ENCODE data around the gene RRP1. TPM values are rescaled to one million over a fixed set of nuclear protein-coding genes. Genes with fewer than 3 reads are reported as not detected.

The RRP1 gene
- total RNA-seq, 1 experiment from 2014 or later = 76.4 TPM

DNA sequence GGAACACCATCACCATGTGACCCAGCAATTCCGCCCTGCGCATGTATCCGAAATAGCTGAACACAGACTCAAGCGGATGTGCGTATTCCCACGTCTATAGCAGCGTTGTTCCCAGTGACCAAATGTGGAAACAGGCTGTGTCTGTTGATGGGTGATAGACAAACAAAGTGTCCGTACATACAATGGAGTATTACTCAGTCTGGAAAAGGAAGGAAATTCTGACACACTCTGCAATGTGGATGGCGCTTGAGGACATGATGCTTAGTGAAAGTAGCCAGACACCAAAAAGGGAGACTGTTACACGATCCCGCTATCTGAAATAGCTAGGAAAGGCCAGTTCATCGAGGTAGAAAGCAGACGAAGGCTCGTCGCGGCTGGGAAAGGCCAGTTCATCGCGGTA is 44.7 kb upstream of the RRP1 start:
- Histone ChIP-seq H4K20me1 (ENCODE audit: low read length) (0 out of 2 replicates have a peak, but pooled peaks cover 4% of the 10 kb centered on the region), H3K9ac (ENCODE audit: low read length) (no peak overlapping the region), H3K36me3 (ENCODE audit: low read depth, low read length) (peaks cover 46% of the 10 kb centered on the region), H2AFZ (ENCODE audit: low read length) (no peak overlapping the region), H3K79me2 (ENCODE audit: low read length) (0 out of 2 replicates have a peak, but pooled peaks cover 7% of the 10 kb centered on the region), H3K4me1 (ENCODE audit: insufficient read depth, low read length) (no peaks in the 10 kb centered on the region), H3K9me3 (ENCODE audit: low read length) (no peaks in the 10 kb centered on the region), H3K27me3 (ENCODE audit: low read length) (no peaks in the 10 kb centered on the region), H3K4me2 (ENCODE audit: low read length) (no peak overlapping the region), H3K27ac (ENCODE audit: low read length) (no peak overlapping the region), H3F3A (ENCODE audit: low read length, unreplicated experiment) (no peaks in the 10 kb centered on the region), H3K9me2 (replicated peaks; ENCODE audit: low read length) (no peaks in the 10 kb centered on the region), H3K4me3 (ENCODE audit: low read length) (no peak overlapping the region)
- BruUV-seq (replicated peaks) = TSS peak; percentile 25
- DNase-seq = no peak
- ATAC-seq = no peak
- intact Hi-C loops (cut with micrococcal nuclease) = no loop called here
- TF ChIP-seq, protein P1, sequence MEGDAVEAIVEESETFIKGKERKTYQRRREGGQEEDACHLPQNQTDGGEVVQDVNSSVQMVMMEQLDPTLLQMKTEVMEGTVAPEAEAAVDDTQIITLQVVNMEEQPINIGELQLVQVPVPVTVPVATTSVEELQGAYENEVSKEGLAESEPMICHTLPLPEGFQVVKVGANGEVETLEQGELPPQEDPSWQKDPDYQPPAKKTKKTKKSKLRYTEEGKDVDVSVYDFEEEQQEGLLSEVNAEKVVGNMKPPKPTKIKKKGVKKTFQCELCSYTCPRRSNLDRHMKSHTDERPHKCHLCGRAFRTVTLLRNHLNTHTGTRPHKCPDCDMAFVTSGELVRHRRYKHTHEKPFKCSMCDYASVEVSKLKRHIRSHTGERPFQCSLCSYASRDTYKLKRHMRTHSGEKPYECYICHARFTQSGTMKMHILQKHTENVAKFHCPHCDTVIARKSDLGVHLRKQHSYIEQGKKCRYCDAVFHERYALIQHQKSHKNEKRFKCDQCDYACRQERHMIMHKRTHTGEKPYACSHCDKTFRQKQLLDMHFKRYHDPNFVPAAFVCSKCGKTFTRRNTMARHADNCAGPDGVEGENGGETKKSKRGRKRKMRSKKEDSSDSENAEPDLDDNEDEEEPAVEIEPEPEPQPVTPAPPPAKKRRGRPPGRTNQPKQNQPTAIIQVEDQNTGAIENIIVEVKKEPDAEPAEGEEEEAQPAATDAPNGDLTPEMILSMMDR (conservative IDR thresholded peaks at IDR 0.05; ENCODE audit: low read depth, low read length) = no peak
- TF ChIP-seq EZH2 (IDR thresholded peaks at IDR 0.05; ENCODE audit: low read length, unreplicated experiment) (no peak), EZH2phosphoT487 (IDR thresholded peaks at IDR 0.05; ENCODE audit: borderline replicate concordance, low read length) (no peak)
- ChIA-PET CTCF (no interaction called here), POLR2A (ENCODE audit: unreplicated experiment) (no interaction called here)

DNA sequence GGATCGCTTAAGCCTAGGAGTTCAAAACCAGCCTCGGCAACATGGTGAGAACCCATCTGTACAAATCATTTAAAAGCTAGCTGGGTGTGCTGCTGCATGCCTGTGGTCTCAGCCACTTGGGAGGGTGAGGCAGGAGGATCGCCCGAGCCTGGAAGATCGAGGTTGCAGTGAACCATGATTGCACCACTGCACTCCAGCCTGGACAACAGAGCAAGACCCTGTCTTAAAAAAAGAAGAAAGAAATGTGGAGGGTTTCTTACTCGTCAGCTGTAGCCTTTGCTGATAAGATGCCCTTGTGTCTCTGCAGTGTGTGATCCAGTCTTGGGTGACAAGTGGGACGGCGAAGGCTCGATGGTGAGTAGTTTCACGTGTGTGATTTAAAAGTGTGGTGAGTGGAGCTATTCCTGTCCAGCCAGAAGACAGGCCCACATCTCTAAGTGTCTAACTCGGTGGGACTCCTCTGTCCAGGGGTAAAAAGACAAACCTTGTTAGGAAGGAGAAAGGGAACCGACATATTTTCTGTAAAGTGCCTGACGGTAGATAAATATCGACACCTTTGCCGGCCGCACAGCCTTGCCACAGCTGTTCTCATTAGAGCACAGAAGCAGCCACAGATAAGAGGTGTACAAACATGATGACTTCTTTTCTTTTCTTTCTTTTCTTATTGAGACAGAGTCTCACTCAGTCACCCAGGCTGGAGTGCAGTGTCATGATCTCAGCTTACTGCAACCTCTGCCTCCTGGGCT is 43.4 kb upstream of the RRP1 start:
- intact Hi-C loops (cut with micrococcal nuclease) = no loop called here
- no peak overlapping the region for H3K27ac ChIP-seq (ENCODE audit: low read length)
- H3K27me3 ChIP-seq (ENCODE audit: low read length) = no peaks in the 10 kb centered on the region
- BruUV-seq (replicated peaks) = no TSS peak
- TF ChIP-seq EZH2 (IDR thresholded peaks at IDR 0.05; ENCODE audit: low read length, unreplicated experiment) = no peak
- TF ChIP-seq, protein P1 (conservative IDR thresholded peaks at IDR 0.05; ENCODE audit: low read depth, low read length) = no peak
- TF ChIP-seq EZH2phosphoT487 (IDR thresholded peaks at IDR 0.05; ENCODE audit: borderline replicate concordance, low read length) = no peak
- no peaks in the 10 kb centered on the region for H3K9me3 ChIP-seq (ENCODE audit: low read length)
- no peak overlapping the region for H2AFZ ChIP-seq (ENCODE audit: low read length)
- H3K4me2 ChIP-seq (ENCODE audit: low read length) = no peak overlapping the region
- H4K20me1 ChIP-seq (ENCODE audit: low read length) = 0 out of 2 replicates have a peak, but pooled peaks cover 4% of the 10 kb centered on the region
- POLR2A ChIA-PET (ENCODE audit: unreplicated experiment) = no interaction called here
- no peaks in the 10 kb centered on the region for H3K4me1 ChIP-seq (ENCODE audit: insufficient read depth, low read length)
- H3K4me3 ChIP-seq (ENCODE audit: low read length) = no peak overlapping the region
- no peaks in the 10 kb centered on the region for H3K79me2 ChIP-seq (ENCODE audit: low read length)
- H3K9ac ChIP-seq (ENCODE audit: low read length) = no peak overlapping the region
- CTCF ChIA-PET = no interaction called here
- no peaks in the 10 kb centered on the region for H3K9me2 ChIP-seq (replicated peaks; ENCODE audit: low read length)
- DNase-seq = no peak
- no peak for ATAC-seq
- H3F3A ChIP-seq (ENCODE audit: low read length, unreplicated experiment) = no peaks in the 10 kb centered on the region
- H3K36me3 ChIP-seq (ENCODE audit: low read depth, low read length) = peaks cover 57% of the 10 kb centered on the region

DNA sequence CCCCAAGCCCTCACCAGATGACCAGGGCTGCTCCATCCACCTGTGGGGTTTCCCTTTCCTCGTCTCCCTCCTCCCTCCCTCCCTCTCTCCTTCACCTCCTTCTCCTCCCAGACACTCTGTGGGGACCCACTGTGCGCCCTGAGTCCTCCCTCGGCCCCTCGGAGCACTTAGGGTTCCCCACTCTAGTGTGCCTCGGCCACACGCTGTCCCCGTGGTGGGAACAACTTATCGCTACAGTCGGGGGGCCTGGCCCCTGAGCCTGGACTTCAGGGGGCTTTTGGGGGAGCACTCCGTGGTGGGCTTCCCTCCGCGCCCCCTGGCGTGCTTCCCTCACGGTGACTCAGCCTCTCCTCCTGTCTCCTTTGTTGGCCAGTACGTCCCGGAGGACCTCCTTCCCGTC is 40.8 kb upstream of the RRP1 start:
- BruUV-seq (replicated peaks) = no TSS peak
- DNase-seq (no peak), ATAC-seq (no peak)
- no peaks in the 10 kb centered on the region for H3K9me2 ChIP-seq (replicated peaks; ENCODE audit: low read length)
- POLR2A ChIA-PET (ENCODE audit: unreplicated experiment) = no interaction called here
- CTCF ChIA-PET = no interaction called here
- H3F3A ChIP-seq (ENCODE audit: low read length, unreplicated experiment) = no peaks in the 10 kb centered on the region
- no peaks in the 10 kb centered on the region for H3K9me3 ChIP-seq (ENCODE audit: low read length)
- no peaks in the 10 kb centered on the region for H3K27me3 ChIP-seq (ENCODE audit: low read length)
- intact Hi-C loops (cut with micrococcal nuclease) = no loop called here
- H3K4me2 ChIP-seq (ENCODE audit: low read length) = no peak overlapping the region
- peaks cover 66% of the 10 kb centered on the region for H3K36me3 ChIP-seq (ENCODE audit: low read depth, low read length)
- no peaks in the 10 kb centered on the region for H4K20me1 ChIP-seq (ENCODE audit: low read length)
- no peak overlapping the region for H3K9ac ChIP-seq (ENCODE audit: low read length)
- no peak overlapping the region for H3K4me3 ChIP-seq (ENCODE audit: low read length)
- H2AFZ ChIP-seq (ENCODE audit: low read length) = no peak overlapping the region
- no peaks in the 10 kb centered on the region for H3K79me2 ChIP-seq (ENCODE audit: low read length)
- no peak overlapping the region for H3K27ac ChIP-seq (ENCODE audit: low read length)
- no peak for TF ChIP-seq EZH2phosphoT487 (IDR thresholded peaks at IDR 0.05; ENCODE audit: borderline replicate concordance, low read length)
- TF ChIP-seq, protein P1 (conservative IDR thresholded peaks at IDR 0.05; ENCODE audit: low read depth, low read length) = no peak
- no peak for TF ChIP-seq EZH2 (IDR thresholded peaks at IDR 0.05; ENCODE audit: low read length, unreplicated experiment)
- H3K4me1 ChIP-seq (ENCODE audit: insufficient read depth, low read length) = no peaks in the 10 kb centered on the region
